ENCODE data around the gene GPN1.
"Not testable (repeated sequence)": the region's sequence is repeated elsewhere in the genome, so short reads cannot be mapped to it uniquely, and the experiment has no call there.

GRCh38 chr2:27682334-27682771, 53.5 kb downstream of the GPN1 start:
- TF ChIP-seq CREB1 (CRISPR knock-in tag; IDR thresholded peaks at IDR 0.05); SP1 (CRISPR knock-in tag; conservative IDR thresholded peaks at IDR 0.05); MAX (CRISPR knock-in tag; IDR thresholded peaks at IDR 0.05); CTCF (IDR thresholded peaks at IDR 0.05); ETV6 (CRISPR knock-in tag; IDR thresholded peaks at IDR 0.05); MXD4 (CRISPR knock-in tag; IDR thresholded peaks at IDR 0.05; ENCODE audit: borderline replicate concordance); ZNF121 (CRISPR knock-in tag; IDR thresholded peaks at IDR 0.05); SMAD3 (CRISPR knock-in tag; IDR thresholded peaks at IDR 0.05; ENCODE audit: borderline replicate concordance); PRDM15 (CRISPR knock-in tag; IDR thresholded peaks at IDR 0.05); KAT7 (CRISPR knock-in tag; IDR thresholded peaks at IDR 0.05; ENCODE audit: borderline replicate concordance); ZNF425 (CRISPR knock-in tag; conservative IDR thresholded peaks at IDR 0.05): not testable (repeated sequence)
